Astrocyte (in vitro differentiated cells and primary cell): ENCODE results near the gene GPR156.

Source experiments
- EZH2 ChIP-seq: IDR thresholded peaks from 2 replicates; pipeline ENCODE4 v1.6.1; 2012; ENCODE audit warnings: mild to moderate bottlenecking, low read length, inconsistent platforms; ENCODE audit not compliant: insufficient read depth
- TF ChIP-seq, protein P1 (sequence below): IDR thresholded peaks from 2 replicates; pipeline ENCODE4 v1.5.1; 2011; ENCODE audit warnings: low read depth, mild to moderate bottlenecking, inconsistent platforms, low read length, moderate library complexity; ENCODE audit not compliant: insufficient read depth

DNA sequence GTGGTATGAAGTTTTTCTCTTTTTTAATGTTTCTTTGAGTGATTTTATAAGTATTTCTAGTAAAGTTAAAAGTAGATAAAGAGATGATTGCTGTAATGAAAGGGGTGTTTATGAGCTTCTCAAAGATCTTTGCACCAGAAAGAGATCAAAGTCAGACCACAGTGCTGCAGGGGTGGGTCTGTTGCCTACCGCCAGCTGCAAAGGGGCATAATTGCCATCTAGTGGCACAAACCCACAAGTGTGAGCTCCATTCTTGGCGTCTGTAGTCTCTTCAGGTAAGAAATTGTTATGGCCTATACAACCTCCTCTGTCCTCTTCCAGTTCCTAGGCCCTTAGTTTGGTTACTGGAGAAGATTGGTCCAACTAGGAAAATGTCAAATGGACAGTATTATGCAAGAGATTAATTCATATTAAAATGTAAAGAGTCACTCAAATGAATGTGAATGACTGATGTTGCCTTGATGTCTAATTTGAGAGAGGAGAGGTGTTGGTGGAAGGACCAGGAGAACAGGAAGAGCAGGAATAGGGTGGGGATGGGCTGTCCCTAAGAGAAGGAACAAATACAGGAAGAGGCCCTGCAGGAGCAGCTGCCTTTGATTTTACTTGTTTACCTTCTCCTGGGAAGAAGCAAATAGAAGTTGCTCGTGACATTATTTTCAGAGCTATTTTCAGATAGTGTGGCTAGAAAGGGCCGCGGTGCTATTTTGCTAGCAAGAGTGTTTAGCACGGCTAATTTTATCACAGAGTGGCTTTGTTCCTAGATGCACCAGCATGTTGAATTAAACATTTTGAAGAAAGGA lies 137.8 kb downstream of the GPR156 start:
- no peak for TF ChIP-seq EZH2
- TF ChIP-seq, protein P1, sequence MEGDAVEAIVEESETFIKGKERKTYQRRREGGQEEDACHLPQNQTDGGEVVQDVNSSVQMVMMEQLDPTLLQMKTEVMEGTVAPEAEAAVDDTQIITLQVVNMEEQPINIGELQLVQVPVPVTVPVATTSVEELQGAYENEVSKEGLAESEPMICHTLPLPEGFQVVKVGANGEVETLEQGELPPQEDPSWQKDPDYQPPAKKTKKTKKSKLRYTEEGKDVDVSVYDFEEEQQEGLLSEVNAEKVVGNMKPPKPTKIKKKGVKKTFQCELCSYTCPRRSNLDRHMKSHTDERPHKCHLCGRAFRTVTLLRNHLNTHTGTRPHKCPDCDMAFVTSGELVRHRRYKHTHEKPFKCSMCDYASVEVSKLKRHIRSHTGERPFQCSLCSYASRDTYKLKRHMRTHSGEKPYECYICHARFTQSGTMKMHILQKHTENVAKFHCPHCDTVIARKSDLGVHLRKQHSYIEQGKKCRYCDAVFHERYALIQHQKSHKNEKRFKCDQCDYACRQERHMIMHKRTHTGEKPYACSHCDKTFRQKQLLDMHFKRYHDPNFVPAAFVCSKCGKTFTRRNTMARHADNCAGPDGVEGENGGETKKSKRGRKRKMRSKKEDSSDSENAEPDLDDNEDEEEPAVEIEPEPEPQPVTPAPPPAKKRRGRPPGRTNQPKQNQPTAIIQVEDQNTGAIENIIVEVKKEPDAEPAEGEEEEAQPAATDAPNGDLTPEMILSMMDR = no peak
